ENCODE measurements around the gene CRTC1.
"Not testable (repeated sequence)": the region's sequence is repeated elsewhere in the genome, so short reads cannot be mapped to it uniquely, and the experiment has no call there.

Gene CRTC1

DNA sequence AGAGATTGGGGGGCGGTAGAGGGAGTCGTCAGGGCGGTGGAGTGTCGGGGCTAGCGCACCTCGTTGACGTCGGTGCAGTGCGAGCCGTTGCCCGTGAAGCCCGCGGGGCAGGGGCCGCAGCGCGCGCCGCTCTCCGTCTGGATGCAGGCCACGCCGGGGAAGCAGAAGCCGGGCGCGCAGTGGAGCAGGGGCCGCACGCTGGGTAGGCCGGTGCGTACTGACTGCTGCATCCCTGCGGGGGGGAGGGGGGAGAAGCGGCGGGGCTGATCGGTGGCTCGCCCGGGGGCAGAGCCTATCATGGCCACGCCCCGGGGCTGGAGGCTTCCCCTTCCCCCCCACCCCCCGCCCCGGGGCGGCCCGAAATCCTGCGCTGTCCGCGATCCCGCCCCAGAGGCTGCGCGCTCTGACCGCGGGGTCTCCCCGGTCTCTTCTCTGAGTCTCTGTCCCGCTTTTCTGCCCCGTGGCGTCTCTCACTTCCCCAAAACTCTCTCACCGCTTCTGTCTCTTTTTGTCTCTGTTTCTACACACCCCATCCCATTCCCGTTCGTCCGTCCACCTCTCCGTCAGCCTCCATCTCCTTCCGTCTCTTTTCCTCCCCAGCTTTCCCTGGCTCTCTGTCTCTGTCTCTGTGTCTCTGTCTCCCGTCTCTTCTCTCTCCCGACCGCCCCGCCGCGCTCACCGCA lies 106.5 kb downstream of the CRTC1 start:
- DNase-seq: no peak

DNA sequence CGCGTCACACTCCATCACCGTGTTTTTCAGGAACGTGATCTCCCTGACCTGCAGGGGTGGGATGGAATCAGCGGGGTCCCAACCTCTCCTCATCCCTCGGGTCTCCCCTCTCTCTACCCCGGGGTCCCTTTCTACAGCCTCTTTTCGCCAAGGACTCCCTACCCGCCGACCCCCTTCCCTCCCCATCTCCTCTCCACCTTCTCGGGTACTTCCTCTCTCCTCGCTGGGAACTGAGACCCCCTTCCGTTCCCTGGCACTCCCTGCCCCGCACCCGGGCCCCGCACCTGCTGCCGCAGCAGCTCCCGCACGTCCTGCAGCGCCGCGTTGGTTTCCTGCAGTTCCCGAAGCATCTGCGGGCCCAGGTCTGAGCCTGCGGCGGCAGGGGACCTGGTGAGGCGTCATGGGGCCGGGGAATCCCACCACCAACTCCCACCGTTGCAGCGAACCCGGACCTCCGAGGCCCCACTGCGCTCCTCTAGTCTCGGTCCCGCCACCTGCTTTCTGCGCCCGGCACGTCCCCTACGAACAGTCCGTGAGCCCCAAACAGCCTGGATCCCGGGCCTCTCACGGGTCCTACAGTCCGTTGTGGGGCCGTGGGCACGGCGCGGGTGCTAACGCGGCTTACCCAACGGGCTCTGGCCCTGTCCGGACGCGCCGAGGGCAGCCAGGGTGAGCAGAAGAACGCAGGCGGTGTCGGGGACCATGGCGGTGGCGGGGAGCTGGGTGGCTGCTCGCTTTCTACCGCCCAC lies 107.3 kb downstream of the CRTC1 start, which contains the start of gene COMP:
Gene COMP (minus strand): TSS at position 740 of the 749 bp plus-strand sequence. CDS start 36 bp downstream, at position 704.
- DNase-seq: no peak

DNA sequence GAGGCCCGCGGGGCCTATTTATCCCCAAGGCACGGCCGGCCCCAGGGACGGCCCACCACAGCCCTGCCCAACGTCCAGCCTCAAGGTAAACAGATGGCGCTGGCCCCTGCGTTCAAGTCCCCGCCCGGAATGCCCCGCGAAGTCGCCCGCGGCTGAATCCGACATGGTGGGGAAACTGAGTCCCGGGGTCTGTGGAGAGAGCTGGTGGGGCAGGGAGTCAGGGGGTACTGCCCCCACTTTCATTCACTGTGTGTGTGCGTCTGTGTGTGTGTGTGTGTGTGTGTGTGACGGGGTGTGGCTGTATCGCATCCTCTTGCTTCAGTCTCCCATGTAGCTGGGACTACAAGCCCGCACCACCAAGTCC lies 107.8 kb downstream of the CRTC1 start:
- no peak for DNase-seq

DNA sequence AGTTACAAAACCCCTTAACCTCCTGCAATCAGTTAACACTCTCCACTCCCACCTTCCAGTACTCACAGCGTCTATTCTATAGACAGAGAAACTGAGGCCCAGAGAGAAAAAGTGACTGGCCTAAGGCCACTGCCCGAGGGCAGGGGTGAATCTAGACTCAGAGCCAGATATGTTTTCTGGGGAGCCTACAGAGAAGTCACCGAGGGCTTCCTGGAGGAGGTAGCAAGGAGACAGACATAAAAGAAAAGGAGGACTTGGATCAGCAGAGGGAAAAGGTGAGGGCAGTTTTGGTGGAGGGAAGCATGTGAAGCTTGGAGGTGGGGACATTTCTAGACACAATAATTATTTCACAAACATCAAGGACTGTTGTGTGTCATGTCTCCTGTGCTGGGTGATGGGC lies 109.2 kb downstream of the CRTC1 start:
- no peak for DNase-seq

DNA sequence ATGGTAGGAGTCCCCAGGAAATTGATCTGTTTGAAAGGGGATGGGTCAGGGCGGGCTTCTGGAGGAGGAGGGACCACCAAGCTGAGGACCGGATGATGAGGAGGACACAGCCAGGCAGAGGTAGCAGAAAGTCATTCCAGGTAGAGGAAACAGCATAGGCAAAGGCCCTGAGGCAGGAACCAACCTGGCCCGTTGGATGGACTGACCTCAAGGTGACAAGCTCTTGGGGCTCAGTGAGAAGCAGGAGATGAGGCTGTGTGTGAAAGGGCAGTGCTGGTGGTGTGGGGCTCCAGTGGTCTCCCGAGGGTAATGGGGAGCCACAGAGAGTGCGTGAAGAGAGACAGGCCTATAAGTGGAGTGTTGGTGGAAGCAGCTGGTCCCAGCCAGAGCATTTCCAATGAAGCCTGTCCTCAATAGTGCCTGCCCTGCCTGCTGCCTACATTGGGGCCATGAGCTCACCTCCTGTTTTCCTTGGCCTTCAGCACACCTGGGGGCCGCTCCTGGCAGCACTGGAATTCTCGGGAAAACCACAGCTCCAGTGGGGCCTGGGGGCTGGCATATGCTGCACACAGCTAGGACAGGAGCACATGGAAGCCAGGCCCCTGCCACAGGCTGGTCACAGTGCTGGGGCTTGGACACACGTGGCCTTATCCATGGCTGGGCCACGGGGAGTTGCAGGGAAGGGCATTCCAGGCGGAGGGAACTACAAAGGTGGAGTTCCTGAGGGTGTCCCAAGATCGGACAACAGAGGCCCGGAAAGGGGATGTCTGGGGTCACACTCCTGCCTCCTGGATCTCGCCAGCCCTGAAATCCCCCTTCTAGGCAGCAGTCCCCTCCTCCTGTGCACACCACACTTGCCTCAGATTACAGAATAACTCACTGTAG lies 109.9 kb downstream of the CRTC1 start:
- DNase-seq: no peak

DNA sequence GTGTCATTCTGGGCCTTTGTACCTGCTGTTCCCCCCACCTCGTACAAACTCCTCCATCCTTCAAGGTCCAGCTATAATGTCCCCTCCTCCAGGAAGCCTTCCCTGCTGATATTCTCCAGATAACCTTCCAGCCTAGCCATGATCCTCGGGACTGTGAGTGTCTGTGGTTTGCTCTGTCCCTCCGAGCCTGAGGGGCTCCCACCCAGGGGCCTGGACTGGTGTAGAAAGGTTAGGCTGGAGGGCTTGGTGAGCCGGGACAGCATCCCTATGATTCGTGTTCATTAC lies 110.5 kb downstream of the CRTC1 start:
- DNase-seq: no peak

DNA sequence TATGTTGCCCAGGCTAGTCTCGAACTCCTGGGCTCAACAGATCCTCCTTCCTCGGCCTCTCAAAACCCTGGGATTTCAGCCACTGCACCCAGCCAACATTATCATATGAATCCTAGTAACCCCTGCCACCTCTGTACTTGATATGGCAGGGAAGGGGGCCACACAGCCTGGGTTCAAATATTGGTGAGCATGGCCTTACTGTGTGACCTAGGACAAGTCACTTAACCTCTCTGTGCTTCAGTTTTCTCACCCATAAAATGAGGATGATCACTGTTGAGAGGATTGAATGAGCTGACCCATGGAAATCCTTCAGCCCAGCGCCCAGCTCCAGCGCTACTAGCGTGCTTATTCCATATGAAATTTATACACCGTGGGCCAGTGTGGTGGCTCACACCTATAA lies 111.2 kb downstream of the CRTC1 start:
- DNase-seq: no peak

DNA sequence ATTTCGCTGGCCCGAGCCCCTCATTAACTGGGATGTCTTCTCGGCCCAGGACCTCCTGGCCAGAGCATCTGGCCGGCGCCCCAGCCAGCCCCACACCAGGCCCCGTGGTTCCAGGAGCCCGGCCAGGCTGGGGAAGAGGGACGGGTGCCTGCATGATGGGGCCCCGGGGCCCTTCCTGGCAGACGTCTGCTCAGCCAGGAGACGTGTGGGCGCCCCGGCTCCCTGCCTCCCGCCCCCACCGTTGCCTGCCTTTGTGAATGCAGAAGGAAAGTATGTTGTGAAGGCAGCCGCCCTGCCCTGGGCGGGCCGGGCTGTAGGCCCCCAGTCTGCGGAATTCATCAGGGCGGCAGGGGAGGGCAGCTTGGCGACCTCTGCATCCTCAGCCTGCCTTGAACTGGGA lies 112.1 kb downstream of the CRTC1 start:
- no peak for DNase-seq

DNA sequence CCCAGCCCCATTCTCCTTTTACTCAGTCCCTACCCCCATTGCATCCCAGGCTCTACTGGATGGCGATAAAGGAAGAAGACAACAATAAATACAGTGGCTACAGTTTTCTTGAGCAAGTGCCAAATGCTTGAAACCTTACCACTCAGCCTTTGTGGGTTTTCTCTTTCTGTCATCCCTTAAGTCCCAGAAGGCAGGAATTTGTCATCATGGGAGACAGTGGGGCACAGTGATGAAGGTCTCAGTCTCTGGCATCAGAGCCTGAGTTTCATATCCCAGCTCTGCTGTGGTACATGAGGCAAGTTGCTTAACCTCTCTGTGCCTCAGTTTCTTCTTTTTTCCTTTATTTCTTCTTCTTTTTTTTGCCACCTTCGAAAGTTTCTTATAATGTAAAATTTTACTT lies 112.8 kb downstream of the CRTC1 start:
- DNase-seq: no peak

DNA sequence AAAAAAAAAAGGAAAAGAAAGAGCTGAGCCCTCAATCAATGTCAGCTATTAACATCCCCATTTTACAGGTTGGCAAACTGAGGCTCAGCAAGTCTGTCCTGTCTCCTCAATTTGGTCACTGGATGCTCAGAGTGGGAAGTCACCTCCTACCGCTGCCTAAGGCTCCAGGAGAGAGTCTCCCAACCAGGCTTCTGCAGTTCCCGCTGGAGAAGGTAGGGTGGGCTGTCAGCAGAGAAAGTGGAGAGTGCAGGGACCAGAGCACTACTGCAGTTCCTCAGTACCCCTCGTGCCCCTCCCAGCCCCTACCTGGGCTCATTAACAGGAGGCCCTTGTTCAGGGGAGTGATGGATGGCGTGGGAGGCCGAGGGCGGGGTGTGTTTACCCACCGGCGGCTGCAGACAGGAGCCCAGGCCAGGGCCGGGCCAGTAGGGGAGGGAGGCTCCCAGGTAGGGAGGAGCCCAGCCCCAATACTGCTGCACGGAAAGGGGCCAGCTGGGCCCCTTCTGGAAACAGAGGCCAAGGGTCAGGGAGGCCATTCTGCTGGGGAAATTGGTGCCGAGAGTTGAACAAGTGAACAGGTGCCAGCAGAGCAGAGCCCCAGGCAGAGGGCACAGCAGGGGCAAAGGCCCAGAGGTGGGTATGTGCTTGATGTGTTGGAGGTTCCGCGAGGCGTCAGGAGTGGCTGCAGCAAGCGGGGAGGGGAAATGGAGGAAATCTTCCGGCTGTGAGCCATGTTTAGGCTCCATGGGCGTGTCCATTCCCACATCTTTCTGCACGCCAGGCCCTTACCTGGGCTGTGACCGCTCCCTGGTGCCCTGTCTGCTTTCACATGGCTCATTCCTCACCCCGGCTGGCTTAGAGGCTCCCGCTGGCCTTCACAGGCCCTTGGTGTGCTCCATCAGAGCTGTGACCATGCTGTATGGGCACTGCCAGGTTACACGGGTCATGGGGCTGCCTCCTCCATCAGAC lies 115.2 kb downstream of the CRTC1 start:
- DNase-seq: no peak

DNA sequence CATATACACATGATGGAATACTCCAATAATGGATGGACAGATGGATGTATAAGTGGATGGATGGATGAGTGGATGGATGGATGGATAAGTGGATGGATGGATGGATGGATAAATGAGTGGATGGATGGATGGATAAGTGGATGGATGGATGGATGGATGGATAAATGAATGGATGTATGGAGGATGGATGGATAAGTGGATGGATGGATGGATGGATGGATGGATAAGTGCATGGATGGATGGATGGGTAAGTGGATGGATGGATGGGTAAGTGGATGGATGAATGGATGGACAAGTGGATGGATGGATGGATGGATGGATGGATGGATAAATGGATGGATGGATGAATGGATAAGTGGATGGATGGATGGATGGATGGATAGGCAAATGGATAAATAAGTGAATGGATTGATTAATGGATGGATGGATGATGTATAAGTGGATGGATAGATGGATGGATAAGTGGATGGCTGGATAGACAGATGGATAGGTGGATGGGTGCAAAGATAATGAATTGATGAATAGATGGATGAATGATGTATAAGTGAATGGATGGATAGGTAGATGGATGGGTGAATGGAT lies 116.0 kb downstream of the CRTC1 start:
- DNase-seq: no peak

DNA sequence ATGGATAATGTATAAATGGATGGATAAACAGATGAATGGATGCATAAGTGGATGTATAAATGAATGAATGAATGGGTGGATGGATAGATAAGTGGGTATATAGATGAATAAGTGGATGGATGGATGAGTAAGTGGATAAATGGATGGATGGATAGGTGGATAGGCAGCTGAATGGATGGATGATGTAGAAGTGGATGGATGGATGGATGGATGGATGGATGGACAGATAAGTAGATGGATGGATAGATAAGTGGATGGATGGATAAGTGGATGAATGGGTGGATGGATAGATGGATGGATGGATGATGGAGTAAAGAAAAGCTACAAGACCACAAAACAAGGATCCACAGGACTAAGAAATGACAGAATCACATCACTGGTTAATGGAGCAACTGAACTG lies 116.6 kb downstream of the CRTC1 start:
- no peak for DNase-seq

DNA sequence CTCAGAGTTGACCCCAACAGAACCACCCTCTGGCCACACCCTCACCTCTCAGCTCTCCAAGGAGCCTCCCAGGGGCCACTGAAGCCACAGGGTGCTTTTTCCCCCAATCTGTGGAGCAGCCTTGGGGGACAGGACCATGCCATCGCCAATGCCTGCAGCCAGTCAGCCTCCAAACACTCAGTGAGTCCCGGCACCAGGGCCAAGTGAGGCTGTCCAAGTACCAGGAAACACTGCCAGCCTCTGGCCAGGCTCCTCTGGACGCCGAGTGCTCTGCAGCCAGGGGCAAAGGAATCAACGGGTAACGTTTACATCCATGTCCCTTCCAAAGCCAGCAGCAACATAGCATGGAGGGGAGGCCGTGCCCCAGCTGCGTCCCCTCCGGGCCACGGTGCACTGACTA lies 117.2 kb downstream of the CRTC1 start:
- DNase-seq: no peak

DNA sequence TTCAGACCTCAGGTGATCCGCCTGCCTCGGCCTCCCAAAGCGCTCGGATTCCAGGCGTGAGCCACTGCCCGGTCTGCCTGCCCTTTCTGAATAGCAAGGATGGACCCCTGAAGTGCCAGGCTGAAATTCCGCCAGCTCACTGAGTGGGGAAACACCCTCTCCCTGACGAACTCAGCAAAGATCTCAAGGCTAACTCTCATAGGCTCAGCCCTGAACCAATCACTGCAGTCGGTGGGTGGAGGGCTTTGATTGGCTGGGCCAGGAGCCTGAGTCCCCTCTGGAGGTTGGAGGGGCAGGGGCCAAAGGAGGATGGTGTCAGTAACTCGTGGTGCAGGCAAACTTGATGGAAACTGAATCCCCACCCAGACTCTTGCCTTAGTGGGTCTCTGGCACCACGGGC lies 118.9 kb downstream of the CRTC1 start:
- no peak for DNase-seq

DNA sequence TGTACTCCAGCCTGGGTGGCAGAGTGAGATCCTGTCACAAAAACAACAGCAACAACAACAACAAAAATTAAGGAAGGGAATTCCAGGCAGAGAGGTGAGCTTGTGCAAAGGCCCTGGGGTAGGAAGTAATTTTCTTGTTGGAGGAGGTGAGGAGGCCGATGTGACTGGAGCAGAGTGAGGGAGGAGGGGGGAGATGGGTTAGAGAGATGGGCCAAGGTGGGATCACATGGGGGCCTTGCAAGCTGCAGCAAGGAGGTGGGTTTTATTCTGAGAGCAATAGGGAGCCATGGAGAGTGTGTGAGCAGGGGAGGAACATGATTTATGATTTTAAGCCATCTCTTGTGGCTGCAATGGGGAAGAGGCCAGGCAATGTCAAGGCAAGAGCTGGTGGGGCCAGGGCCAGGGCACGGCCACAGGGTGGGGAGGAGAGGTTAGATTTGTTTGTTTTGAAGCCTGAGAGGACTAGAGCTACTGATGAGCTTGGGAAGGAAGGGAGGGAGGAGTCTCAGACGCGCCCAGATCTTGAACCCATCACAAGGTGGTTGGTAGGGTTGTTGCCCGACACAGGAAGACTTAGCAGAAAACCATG lies 120.2 kb downstream of the CRTC1 start:
- no peak for DNase-seq

DNA sequence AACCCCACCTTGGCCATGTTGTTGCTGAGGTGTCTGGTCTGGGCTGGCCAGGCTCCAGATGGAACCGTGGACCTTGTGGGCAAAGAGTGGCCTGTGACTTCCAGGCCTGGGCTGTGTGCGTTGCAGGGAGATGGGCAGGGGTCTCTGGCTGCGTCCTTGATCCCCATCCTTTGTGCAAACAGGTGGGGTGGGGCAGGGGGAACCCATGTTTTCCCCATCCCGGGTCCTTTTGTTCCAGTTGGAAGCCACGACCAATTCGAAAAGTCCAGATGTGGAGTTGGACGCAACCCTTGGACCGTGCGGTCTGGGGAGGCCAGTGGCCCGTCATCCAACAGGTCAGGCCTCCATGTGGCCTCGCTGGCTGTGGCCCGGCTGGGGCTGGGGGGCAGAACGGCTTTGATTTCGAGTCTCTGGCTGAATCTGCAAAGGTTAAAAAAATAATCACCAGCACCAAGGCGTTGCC lies 120.7 kb downstream of the CRTC1 start:
- DNase-seq: no peak

DNA sequence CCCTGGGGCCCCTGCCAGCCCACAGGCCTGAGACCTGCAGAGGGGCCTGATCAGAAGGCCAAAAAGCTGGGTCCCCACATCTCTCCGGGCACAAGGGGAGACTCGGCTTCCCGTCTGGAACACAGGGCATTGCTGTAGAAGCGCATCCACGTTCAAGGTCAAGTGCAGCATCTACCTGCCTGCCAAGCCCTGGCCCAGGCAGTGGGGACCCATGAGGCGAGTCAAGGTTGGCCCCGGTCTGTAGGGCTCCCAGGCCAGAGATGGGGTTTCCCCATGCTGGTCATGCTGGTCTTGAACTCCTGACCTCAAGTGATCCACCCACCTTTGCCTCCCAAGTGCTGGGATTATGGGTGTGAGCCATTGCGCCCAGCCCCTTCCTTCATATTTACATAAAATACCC lies 121.2 kb downstream of the CRTC1 start:
- no peak for DNase-seq

DNA sequence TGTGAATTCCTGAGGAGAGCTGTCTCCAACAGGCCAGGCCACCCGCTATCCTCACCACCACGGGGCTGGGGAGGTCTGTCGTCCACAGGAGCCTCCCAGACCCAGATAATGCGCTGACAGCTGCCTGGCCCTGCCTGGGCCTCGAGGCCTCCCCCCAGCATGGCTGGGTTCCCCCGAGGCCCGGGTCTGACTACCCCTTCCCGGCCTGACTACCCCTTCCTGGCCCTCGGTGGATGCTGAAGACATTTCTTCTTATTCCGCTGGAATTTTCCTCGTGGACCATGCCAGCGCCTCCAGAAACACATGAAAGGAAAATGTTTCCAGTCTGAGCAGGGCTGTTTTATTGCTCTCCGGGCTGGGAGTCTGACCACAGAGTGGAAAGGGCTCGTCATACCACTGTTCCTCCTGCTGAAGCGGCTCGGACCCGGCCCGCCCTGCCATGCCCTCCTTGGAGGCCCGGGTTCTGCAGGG lies 124.4 kb downstream of the CRTC1 start:
- DNase-seq: no peak

DNA sequence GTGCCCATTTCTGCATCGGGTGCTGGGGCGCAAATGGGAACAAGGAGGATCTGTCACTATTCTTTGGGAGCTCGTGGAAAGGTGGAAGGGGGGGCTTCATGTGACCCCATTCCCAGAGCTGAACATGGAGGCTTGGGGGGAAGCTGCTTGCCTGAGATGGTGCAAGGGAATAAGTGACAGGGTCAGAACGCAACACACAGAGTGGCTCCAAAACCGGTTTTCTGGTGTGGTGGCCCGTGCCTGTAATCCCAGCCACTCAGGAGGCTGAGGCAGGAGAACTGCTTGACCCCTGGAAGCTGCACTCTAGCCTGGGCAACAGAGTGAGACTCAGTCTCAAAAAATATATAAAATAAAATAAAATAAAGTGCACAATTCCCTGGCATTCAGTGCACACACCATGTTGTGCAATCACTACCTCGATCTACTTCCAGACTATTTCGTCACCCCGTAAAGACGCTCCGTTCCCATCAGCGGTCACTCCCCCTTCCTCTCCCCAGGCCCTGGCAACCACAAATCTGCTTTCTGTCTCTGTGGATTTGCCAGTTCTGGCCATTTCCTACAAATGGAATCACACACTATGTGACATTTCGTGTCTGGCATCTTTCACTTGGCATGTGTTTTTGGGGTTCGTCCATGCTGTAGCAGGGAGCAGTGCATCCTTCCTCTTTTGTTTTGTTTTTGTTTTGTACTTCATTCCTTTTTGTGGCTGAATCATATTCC lies 125.8 kb downstream of the CRTC1 start:
- no peak for DNase-seq

DNA sequence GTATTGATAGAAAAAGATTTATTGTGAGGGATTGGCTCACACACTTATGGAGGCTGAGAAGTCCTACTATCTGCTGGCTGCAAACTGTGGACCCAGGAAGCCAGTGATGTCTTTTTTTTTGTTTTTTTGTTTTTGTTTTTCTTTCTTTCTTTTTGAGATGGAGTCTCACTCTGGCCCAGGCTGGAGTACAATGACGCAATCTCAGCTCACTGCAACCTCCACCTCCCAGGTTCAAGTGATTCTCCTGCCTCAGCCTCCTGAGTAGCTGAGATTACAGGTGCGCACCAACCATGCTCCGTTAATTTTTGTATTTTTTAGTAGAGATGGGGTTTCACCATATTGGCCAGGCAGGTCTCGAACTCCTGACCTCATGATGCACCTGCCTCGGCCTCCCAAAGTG lies 128.2 kb downstream of the CRTC1 start:
- DNase-seq: not testable (repeated sequence)

DNA sequence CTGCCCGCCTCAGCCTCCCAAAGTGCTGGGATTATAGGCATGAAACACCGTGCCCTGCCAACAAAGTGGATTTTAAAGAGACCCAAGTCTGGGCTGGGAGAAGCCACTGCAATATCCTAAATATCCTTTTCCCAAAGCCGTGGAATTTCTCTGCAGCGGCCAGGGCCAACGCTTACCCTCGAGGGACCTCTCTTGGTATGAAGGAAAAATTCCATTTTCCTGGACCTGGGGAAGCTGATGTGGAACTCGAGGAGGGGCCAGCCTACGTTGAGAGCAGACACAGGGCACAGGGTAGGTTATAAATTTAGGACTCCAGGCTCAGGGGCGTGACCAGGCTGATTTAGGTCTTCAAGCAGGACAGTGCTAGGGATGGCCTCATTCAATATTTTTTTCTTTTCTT lies 130.6 kb downstream of the CRTC1 start:
- DNase-seq: no peak

All from activated CD4-positive, alpha-beta T cell treated with anti-CD3 and anti-CD28 coated beads for 1 hour (primary cell).